HG02885 (cell line): Measurements from ENCODE around the gene ZBTB9.
"Not testable (repeated sequence)": the region's sequence is repeated elsewhere in the genome, so short reads cannot be mapped to it uniquely, and the experiment has no call there.

Source experiments
- ATAC-seq: cut with Tn5 transposase; IDR thresholded peaks from one replicate; pipeline ENCODE4 v1.9.1; 2021; ENCODE audit warnings: mild to moderate bottlenecking; ENCODE audit not compliant: unreplicated experiment, poor library complexity

The ZBTB9 gene

DNA sequence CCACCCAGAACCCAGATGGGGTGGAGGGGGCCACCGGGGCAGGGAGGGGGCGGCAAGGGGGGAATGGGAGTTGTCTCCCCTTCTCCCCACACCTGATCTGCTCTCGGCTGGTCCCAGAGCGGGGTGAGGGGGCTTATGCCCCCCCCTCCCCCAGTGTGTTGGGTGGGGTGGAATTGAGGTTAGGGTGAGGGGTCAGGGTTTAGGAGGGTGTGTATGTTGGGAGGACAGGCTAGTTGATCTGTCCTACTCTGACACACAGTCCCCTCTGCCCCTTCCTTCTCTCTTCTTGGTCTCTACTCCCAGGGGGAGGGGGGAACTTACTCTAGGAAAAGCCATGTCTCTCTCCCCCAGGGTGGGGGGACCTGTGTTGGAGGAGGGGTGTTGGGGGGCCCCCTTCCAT is 1.9 kb upstream of the ZBTB9 start:
- ATAC-seq: no peak

- no peak for ATAC-seq
Measured at GRCh38 chr6:33453393-33454008, 875 bp upstream of the ZBTB9 start.

DNA sequence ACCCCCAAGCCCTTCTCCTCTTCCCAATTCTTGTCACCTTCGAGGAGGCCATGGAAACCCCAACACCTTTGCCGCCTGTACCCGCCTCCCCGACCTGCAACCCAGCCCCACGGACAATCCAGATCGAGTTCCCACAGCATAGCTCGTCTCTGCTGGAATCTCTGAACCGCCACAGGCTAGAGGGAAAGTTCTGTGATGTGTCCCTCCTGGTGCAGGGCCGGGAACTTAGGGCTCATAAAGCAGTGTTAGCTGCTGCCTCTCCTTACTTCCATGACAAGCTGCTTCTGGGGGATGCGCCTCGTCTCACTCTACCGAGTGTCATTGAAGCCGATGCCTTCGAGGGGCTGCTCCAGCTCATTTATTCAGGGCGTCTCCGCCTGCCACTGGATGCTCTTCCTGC is 675 bp downstream of the ZBTB9 start:
- ATAC-seq: no peak

DNA sequence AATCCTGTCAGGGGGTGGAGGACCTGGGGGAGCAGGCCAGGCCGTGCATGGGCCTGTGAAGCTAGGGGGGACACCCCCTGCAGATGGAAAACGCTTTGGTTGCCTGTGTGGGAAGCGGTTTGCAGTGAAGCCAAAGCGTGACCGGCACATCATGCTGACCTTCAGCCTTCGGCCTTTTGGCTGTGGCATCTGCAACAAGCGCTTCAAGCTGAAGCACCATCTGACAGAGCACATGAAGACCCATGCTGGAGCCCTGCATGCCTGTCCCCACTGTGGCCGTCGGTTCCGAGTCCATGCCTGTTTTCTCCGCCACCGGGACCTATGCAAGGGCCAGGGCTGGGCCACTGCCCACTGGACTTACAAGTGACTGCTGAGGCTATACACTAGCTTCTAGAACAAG is 1.8 kb downstream of the ZBTB9 start:
- no peak for ATAC-seq

DNA sequence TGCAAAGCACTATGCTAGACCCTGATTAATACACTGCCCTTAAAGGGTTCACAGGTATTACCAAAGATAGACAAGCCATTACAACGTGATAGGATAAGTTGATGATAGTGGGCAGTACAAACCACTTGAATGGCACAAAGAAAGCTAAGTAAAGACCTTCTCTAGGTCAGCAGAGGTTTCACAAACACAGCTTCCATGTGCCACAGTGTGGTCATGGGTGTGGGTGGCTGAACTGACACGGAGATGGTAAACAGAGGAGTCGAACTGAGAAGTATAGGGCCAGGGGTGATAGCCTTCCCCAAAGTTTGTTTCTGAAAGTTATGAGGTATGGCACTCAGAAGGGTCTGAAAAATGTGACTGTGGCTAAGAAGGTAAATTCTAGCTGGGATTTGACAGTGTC is 4.3 kb downstream of the ZBTB9 start:
- no peak for ATAC-seq

- ATAC-seq: no peak
Measured at GRCh38 chr6:33459226-33459625, 4.8 kb downstream of the ZBTB9 start.

DNA sequence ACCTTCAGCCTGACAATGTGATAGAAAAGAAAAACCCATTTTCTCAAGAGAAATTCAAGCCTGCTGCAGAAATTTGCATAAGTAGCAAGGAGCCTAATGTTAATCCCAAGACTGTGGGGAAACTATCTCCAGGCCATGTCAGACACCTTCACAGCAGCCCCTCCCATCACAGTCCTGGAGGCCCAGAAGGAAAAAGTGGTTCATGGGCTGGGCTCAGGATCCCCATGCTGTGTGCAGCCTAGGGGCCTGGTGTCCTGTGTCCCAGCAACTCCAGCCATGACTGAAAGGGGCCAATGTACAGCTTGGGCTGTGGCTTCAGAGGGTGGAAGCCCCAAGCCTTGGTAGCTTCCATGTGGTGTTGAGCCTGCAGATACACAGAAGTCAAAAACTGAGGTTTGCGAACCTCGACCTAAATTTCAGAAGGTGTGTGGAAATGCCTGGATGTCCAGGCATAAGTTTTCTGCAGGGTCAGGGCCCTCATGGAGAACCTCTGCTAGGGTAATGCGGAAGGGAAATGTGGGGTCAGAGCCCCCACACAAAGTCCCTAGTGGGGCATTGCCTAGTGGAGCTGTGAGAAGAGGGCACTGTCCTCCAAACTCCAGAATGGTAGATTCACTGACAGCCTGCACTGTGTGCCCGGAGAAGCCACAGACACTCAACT is 11.8 kb downstream of the ZBTB9 start:
- no peak for ATAC-seq

DNA sequence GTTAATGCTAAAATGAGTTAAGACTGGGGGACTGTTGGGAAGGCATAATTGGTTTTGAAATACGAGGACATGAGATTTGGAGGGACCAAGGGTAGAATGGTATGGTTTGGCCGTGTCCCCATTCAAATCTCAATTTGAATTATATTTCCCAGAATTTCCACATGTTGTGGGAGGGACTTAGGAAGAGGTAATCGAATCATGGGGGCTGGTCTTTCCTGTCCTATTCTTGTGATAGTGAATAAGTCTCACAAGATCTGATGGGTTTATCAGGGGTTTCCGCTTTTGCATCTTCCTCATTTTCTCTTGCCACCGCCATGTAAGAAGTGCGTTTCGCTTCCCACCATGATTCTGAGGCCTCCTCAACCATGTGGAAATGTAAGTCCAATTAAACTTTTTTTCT is 12.7 kb downstream of the ZBTB9 start:
- ATAC-seq: no peak

DNA sequence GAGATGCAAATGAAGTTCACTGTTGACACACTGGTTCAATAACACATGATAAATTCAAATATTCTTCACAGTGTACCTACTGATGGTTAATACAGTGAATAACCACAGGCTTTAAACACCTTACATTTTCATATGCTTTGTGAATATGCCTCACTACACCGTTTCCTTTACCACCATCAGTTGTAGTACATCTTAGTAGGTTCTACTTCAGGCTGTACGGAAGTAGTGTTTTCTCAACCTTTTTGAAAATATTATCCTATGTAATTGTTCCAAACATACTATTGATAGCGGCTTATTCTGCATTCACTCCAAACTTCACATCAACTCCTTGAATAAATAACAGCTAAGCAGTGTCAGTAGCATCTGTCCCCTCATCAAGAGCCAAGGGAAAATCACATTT is 15.3 kb downstream of the ZBTB9 start:
- ATAC-seq: no peak

GRCh38 chr6:33477864-33478263 is 23.5 kb downstream of the ZBTB9 start:
- no peak for ATAC-seq

- no peak for ATAC-seq
Measured at GRCh38 chr6:33481192-33481591, 26.8 kb downstream of the ZBTB9 start.

DNA sequence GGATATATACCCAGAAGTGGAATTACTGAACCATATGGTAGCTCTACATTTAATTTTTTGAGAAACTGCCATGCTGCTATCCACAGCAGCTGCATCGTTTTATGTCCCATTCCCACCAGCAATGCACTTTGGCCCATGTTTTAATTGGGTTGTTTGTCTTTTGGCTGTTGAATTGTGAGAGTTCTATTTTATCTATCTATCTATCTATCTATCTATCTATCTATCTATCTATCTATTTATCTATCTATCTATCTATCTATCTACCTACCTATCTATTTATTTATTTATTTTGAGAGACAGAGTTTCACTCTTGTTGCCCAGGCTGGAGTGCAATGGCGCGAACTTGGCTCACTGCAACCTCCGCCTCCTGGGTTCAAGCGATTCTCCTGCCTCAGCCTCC is 28.2 kb downstream of the ZBTB9 start:
- not testable (repeated sequence) for ATAC-seq

DNA sequence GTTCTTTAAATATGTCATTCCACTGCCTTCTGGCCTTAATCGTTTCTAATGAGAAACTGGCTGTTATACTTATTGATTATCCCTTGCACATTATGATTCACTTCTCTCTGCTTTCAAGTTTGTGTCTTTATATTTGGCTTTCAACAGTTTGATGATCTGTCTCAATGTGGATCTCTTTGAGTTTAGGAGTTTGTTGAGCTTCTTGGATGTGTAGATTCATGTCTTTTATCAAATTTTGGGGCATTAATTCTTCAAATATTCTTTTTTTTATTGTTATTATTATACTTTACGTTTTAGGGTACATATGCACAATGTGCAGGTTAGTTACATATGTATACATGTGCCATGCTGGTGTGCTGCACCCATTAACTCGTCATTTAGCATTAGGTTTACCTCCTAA is 29.3 kb downstream of the ZBTB9 start:
- no peak for ATAC-seq

GRCh38 chr6:33484673-33485262 is 30.4 kb downstream of the ZBTB9 start:
- ATAC-seq: not testable (repeated sequence)

DNA sequence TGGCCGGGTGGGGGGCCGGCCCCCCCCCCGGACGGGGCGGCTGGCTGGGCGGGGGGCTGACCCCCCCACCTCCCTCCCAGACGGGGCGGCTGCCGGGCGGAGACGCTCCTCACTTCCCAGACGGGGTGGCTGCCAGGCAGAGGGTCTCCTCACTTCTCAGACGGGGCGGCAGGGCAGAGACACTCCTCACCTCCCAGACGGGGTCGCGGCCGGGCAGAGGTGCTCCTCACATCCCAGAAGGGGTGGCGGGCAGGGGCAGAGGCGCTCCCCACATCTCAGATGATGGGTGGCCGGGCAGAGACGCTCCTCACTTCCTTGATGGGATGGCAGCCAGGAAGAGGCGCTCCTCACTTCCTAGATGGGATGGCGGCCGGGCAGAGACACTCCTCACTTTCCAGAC is 31.3 kb downstream of the ZBTB9 start:
- not testable (repeated sequence) for ATAC-seq

DNA sequence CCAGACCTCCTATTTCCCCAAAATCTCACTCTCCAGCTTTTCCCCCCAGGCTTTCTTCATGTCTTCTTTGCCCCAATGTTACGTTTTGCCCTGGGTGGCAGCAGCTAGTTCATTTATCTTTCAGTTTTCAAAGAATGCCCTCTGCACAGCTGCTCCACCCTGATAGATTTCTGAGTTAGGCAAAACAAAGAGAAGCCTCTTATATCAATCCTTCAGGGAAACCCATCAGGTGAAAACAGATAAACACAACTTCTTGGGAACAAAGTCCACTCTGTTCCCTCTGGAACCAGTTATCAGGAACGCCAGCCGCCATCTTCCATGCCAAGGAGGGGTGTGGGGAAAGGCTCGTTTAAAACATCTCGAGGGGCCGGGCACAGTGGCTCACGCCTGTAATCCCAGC is 34.0 kb downstream of the ZBTB9 start:
- no peak for ATAC-seq

DNA sequence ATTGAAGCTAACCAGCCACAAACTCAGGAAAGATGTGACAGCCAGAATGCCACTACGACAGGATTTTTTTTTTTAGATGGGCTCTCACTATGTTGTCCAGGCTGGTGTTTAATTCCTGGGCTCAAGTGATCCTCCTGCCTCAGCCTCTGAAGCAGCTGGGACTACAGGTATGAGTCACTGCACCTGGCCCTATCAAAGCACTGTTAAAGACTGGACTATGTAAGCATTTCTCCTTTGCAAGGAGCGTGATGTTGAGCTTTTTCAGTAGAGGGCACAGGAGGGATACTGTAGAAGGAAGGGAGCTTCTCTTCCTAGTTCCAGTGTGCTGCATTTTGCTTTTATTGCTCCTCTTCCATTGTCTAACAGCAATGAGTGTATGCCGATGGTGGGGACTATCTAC is 35.8 kb downstream of the ZBTB9 start:
- ATAC-seq: no peak

GRCh38 chr6:33490621-33491020 is 36.2 kb downstream of the ZBTB9 start:
- ATAC-seq: no peak

DNA sequence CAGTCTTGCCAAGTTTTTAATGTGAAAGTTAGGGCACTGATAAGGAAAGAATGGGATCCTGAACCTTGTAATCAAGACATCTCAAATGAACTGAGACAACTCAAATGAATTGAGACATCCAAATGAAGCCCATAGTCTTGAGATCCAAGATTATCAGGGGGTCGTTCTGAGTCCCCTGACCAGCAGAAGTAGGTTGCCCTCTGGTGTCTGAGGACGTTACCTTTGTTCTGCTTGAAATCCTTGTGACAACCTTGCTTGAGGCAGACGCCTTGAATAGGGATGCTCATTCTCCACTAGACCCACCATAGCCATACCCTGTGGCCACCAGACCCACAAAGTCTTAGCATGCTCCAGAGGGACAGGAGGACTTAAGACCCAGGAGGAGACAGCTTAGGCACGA is 37.7 kb downstream of the ZBTB9 start:
- ATAC-seq: no peak

DNA sequence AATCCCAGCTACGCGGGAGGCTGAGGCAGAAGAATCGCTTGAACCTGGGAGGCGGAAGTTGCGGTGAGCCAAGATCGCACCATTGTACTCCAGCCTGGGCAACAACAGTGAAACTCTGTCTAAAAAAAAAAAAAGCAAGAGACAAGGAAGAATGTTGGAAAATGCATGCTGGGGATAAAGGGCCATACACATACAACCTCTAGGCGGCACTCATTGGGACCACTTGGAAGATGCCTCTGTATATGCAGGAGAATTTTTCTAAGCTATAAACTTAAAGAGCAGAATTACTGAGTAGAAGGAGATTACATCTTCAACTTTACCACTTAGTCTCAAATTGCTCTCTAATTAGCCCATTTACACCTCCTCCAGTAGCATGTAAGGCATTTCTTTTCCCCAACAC is 42.8 kb downstream of the ZBTB9 start:
- no peak for ATAC-seq

- ATAC-seq: no peak
Measured at GRCh38 chr6:33502486-33502885, 48.1 kb downstream of the ZBTB9 start.

GRCh38 chr6:33504486-33504885 is 50.1 kb downstream of the ZBTB9 start:
- no peak for ATAC-seq
